ENCODE data around the gene NARS2.
A peak's percentile ranks its signal among the peaks of the same experiment; 100 is the strongest.
"Not testable (repeated sequence)": the region's sequence is repeated elsewhere in the genome, so short reads cannot be mapped to it uniquely, and the experiment has no call there.

The NARS2 gene, protein sequence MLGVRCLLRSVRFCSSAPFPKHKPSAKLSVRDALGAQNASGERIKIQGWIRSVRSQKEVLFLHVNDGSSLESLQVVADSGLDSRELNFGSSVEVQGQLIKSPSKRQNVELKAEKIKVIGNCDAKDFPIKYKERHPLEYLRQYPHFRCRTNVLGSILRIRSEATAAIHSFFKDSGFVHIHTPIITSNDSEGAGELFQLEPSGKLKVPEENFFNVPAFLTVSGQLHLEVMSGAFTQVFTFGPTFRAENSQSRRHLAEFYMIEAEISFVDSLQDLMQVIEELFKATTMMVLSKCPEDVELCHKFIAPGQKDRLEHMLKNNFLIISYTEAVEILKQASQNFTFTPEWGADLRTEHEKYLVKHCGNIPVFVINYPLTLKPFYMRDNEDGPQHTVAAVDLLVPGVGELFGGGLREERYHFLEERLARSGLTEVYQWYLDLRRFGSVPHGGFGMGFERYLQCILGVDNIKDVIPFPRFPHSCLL

DNA sequence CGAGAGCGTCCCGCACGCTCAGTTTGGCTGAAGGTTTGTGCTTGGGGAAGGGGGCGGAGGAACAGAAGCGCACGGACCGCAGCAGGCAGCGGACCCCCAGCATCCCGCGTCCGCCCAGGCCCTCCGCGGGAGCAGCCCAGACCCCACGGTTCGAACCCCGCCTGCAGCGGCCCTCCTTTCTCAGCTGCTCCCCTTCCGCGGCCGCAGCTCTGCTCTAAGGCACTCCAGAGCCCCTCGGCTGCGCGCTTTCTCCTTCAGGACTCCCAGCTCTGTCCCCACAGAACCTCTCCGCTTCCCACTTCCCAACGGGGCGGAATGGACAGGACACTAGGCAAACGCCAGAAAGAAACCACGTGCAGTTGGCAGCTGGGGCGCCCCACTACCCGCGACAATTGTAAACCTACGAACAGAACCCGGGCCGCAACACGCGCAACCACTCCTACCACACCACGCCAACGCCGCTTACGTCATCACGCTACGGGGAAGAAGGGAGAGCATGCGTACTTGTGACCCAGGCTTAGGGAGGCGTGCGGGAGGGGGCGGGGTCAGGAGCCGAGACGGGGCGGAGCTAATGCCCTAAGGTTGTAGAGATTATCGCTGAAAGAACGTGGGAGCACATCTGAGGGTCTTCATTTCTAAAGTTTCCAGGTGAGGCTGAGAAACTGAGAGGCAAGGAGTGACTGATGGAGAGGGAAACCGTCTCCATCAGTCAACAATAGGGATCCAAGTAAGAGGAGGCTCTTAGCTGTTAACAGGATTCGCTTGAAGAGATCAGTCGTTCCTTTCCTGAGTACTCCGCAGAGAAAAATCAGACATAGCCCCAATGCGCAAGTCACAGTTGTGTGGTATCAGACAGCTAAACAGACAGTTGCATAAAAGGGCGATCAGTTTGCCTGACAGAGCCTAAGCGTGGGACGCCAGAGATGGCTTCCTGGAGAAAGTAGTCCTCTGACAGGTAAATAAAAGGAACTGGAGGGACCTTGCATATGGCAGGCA lies at the start of gene NARS2:
Gene NARS2 (minus strand): TSS at position 479 of the 996 bp plus-strand sequence. CDS start 376 bp downstream, at position 103.
- peak; percentile 96 to 99 (median 96) for DNase-seq (ENCODE audit: low read depth in 3 of 3)

DNA sequence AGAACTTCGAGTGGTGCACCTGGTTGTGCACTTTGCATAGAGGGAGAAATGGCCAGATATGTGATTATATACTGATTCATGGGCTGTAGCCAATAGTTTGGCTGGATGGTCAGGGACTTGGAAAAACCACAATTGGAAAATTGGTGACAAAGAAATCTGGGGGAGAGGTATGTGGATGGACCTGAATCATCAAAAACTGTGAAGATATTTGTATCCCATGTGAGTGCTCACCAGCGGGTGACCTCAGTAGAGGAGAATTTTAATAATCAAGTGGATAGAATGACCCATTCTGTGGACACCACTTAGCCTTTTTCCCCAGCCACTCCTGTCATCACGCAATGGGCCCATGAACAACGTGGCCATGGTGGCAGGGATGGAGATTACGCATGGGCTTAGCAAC lies 48.0 kb upstream of the NARS2 start:
- no peak for DNase-seq (ENCODE audit: low read depth in 3 of 3)

DNA sequence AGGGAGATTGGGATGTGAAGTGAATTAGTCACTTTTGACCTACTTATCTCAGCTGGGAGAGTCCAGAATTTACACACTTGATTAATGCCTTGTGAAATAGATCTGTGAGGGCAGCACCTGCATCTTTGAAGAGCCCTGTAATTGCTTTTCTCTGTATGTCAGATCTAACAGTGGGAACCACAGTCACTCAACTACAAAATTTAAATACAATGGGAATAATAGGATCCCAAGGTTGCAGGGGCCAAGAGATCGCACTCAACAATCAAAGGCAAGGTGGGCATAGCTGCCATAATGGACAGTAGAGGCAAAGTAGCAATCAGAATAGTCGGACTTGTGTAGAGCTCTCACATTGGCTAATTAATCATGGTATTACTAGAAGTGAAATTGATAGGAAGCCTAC lies 45.5 kb upstream of the NARS2 start:
- DNase-seq (ENCODE audit: low read depth in 3 of 3): no peak

DNA sequence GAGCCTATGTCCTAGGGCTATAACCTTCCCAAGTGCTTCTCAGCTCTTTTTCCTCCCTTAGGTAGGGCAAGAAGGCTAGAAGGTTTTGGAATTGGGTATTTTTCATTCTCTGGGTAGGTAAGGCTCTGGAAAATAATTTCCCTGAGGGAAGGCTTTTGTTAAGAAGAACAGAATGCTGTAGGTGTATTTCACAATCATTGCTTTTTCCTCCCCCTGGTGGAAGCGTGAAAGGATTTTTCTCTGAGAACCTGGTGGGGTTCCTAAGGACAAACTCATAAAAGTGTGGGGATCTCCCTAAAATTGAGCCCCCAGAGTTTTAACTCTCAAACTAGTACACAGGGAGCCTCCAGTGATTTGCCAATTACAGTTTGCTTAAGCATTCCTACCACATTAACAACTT lies 41.1 kb upstream of the NARS2 start:
- DNase-seq (ENCODE audit: low read depth in 3 of 3): no peak

DNA sequence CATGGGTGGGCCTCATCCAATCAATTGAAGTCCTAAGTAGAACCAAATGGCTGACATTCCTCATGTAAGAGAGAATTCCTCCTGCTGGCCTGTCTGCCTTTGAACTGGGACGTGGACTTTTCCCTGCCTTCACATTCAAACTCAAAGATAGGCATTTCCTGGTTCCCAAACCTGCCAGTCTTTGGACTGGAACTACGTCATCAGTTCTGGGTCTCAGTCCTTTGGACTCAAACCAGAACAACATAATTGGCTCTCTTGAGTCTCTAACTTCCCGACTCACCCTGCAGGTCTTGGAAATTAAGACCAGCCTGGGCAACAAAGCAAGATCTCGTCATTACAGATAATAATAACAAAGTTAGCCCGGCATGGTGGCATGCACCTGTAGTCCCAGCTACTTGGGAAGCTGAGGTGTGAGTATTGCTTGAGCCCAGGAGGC lies 38.7 kb upstream of the NARS2 start:
- DNase-seq (ENCODE audit: low read depth in 3 of 3): no peak

DNA sequence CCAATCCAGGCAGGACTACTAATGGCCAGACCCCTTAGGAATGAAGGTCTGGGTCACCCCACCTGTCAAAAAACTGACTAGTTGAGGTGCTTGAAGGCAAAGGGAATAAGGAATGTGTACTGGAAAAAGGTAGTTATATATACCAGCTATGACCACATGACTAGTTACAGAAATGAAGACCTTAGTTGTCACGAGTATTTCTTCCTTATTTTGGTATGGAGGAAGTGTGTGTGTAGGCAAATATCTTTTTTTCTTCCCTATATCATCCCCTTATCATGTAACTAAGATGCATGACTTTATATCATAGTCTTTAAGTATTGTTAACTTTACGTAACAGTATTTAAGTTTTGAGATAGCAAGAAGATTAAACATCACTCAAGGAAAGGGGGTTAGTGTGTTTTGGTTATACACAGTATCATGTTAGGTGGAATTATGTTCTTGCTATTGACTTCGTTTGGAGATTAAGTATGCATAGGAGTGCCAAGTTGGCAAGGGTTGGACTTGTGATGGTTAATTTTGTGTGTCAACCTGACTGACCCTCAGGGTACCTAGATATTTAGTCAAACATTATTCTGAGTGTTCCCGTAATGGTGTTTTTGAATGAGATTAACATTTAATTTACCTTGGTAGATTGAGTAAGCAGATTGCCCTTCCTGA lies 38.2 kb upstream of the NARS2 start:
- DNase-seq (ENCODE audit: low read depth in 3 of 3): no peak

DNA sequence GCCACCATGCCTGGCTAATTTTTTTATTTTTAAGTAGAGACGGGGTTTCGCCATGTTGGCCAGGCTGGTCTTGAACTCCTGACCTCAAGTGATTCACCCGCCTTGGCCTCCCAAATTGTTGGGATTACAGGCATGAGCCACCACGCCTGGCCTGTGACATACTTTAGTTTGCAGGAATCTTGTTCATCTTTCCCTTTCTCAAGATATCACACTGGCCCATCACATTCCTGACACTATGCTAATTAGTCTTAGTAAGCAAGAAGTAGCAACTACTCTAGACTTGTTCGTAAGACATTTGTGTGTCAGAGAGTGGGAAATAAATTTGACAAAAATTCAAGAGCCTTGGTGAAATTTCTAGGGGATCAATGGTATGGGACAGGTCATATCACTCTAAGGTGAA lies 34.7 kb upstream of the NARS2 start:
- DNase-seq (ENCODE audit: low read depth in 3 of 3): not testable (repeated sequence)

DNA sequence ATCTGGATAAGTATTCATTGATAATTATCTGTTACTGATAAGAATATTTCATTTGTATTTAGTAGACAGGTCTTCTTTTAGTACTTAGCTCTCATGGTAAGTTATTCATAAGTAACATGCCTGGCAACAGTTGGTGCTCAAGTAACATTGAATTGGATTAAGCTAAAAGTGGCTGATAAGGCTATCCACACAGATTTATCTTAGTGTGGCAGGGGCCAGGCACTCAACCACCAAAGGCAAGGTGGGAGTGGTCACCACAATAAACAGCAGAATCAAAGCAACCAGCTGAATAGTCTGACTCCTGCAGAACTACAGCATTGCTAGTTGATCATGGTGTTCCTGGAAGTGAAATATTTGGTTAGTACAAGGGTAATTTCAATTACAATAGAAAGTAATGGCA lies 33.0 kb upstream of the NARS2 start:
- no peak for DNase-seq (ENCODE audit: low read depth in 3 of 3)

DNA sequence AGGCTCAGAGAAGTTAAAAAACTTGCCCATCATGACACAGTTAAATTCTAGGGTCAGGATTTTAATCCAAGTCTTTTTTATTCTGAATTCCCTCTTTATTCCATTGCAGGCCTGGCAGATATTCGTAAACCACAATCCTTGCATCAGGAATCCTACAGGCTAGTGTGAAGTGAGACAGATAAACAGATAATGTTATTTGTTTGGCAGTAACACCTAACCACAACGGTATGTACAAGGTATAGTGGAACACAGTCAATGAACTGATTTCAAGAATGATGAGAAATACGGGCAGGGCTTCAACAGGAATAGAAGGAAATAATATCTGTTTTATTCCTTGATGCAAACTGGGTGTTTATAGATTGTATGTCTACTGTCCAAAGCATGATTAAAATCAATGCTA lies 32.0 kb upstream of the NARS2 start:
- no peak for DNase-seq (ENCODE audit: low read depth in 3 of 3)

DNA sequence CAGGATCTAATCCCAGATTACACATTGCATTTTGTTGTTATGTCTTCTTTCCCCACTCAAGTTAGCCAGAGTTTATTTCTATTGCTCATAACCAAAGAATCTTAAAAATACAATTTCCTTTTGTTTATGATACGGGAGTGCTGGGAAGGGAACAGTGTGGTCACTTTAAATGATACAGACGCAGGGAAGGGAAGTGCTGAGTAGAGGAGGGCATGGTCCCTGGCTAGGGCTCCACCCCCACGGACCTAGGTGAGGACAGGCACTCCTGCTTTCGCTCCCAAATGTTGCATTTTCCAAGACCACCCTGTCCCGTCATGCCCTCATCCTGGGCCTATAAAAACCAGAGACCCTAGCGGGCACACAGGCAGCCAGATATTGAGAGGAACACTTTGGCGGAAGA lies 30.6 kb upstream of the NARS2 start:
- DNase-seq (ENCODE audit: low read depth in 3 of 3): no peak

DNA sequence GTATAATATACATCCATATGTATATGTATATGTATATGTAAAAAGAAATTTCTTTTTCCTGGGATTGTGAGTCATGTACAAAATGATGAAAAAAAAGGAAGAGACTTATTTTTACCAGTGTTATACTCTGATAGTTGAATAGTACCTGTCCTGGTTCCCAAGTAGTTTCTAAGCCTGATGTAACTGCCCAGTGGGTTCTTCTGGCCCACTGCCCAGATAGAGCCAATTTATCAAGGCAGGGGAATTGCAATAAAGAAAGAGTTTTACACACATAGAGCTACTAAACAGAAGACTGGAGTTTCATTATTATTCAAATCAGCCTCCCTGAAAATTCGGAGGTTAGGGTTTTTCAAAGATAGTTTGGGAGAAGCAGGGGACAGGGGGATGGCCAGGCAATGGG lies 29.1 kb upstream of the NARS2 start:
- no peak for DNase-seq (ENCODE audit: low read depth in 3 of 3)

DNA sequence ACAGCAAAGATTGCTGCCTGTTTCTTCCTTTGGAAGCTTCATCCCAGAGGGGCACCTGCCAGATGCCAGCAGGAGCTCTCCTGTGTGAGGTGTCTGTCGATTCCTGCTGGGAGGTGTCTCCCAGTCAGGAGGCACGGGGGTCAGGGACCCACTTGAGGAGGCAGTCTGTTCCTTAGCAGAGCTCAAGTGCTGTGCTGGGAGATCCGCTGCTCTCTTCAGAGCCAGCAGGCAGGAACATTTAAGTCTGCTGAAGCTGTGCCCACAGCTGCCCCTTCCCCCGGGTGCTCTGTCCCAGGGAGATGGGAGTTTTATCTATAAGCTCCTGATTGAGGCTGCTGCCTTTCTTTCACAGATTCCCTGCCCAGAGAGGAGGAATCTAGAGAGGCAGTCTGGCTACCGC lies 28.1 kb upstream of the NARS2 start:
- DNase-seq (ENCODE audit: low read depth in 3 of 3): not testable (repeated sequence)

DNA sequence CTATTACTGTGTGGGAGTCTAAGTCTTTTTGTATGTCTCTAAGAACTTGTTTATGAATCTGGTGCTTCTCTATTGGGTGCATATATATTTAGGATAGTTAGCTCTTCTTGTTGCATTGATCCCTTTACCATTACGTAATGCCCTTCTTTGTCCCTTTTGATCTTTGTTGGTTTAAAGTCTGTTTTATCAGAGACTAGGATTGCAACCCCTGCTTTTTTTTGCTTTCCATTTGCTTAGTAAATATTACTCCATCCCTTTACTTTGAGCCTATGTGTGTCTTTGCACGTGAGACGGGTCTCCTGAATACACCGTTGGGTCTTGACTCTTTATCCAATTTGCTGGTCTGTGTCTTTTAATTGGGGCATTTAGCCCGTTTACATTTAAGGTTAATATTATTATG lies 26.4 kb upstream of the NARS2 start:
- not testable (repeated sequence) for DNase-seq (ENCODE audit: low read depth in 3 of 3)

DNA sequence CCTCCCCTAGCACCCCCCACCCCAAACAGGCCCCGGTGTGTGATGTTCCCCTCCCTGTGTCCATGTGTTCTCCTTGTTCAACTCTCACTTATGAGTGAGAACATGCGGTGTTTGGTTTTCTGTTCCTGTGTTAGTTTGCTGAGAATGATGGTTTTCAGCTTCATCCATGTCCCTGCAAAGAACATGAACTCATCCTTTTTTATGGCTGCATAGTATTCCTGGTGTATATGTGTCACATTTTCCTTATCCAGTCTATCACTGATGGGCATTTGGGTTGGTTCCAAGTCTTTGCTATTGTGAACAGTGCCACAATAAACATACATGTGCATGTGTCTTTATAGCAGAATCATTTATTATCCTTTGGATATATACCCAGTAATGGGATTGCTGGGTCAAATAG lies 22.9 kb upstream of the NARS2 start:
- DNase-seq (ENCODE audit: low read depth in 3 of 3): not testable (repeated sequence)

DNA sequence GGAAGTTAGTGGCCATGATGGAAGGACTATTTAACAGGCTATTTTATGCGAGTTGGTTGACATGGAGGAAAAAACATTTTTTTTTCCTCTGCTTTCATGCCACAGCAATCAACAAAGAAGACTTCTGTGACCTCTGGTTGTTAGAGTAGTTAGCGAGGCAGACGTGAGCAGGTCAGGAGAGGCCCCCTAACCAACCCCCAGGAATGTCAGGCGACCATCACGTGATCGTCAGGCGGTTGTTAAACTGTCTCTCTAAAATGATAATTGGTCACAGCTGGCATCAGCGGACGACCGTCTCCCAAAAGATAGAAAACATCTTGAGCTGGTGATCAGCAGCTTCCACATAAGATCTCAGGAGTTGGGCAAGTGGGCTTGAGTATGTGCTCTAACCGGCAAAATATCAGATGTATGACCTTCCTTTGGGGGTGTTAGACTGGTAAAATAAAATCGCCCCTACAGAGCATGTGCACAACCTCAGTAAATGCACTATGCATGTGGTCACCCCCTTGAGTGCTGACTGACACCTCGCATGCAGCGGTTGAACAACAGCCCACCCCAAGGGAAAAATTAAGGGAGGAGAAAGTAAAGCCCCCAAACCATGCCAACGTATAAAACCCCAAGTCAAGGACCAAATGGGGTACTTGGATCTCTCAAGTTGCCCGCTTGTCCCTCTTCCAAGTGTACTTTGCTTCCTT lies 20.9 kb upstream of the NARS2 start:
- DNase-seq (ENCODE audit: low read depth in 3 of 3): no peak

DNA sequence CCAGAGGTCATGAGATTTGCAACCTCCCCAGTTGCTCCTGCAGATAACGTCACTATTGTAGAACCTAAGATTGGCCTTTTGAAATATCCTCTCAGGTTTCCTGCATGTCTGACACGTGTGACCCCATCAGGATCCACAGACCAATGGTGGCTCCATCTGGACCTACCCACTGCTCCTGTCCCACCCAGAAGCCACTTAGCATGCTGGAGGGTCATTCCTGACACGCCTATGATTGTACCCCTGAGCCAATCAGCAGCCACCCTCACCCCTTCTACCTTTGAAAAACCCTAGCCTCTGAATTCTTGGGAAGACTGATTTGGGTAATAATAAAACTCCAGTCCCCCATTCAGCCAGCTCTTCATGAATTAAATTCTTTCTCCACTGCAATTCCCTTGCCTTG lies 20.1 kb upstream of the NARS2 start:
- DNase-seq (ENCODE audit: low read depth in 3 of 3): no peak

DNA sequence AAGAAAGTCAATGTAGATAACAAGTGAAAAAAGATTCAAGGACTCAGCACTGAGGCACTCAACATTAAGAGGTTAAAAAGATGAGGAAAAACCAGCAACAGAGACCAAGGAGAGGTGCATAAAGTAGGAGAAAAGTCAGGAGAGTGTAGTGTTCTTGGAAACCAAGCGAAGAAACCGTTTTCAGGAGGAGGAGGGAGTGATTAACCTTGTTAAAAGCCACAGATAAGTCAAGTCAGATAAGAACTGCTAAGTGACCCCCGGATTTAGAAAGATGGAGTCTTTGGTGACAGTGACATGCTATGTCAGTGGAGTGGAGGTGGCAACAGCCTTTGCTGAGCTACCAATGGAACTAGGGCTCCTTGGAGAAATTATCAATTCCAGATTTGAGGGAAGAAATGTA lies 13.9 kb upstream of the NARS2 start:
- no peak for DNase-seq (ENCODE audit: low read depth in 3 of 3)

DNA sequence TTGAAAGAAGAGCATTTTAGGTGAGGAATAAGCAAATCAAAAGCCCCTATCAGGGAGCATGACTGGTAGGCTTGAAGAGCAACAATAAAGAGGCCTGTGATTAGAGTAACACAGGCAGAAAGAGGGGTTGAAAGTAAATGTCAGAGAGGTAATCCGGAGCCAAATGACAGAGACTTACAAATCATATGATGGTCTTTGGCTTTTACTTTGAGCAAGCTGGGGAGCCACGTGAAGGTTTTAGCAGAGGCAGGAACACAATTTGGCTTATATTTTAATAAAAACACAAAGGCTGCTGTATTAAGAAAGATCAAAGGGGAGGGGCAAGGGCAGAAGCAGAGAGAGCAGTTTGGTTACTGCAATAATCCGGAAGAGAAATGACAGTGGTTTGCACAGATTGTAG lies 12.8 kb upstream of the NARS2 start:
- DNase-seq (ENCODE audit: low read depth in 3 of 3): no peak

DNA sequence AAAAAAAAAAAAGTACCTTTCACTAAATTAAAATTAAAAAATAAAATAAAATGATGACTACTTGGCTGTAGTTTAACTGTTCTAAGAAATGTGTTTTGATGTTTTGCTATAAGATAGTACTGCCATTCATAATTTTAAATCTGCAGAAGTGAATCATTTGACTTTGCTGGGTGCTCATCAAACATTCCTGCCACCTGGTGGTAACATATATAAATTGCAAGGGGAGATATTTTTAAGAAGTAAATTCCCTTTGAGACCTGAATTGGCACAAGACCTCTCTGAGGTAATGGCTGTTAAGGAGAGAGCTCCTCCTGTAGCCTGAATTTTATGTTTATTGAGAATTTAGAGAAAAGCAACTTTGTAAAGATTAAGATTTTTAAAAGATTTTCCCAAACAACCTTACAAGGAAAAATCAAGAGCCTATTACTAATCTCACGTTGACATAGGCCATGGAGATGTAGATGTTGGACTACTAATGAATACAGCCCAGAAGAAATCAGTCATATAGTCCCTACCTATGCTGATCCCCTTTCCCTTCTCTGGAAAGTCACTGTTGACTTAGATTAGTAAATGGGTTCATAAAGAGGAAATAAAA lies 11.9 kb upstream of the NARS2 start:
- no peak for DNase-seq (ENCODE audit: low read depth in 3 of 3)

DNA sequence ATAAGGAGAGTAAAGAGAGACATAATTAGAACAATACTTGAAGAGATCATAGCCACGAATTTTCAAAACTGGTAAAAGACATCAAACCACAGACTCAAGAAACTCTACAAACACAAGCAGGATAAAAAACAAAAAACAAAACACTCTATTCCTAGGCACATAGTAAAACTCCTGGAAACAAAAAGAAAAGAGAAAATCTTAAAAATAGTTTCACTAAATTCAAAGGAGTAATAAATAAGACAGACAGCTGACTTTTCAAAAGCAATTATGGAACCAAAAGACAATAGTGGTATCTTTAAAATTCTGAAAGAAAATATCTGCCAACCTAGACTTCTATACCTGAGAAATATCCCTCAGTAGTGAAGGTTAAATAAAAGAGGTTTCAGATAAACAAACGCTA lies 9.2 kb upstream of the NARS2 start:
- DNase-seq (ENCODE audit: low read depth in 3 of 3): no peak

DNA sequence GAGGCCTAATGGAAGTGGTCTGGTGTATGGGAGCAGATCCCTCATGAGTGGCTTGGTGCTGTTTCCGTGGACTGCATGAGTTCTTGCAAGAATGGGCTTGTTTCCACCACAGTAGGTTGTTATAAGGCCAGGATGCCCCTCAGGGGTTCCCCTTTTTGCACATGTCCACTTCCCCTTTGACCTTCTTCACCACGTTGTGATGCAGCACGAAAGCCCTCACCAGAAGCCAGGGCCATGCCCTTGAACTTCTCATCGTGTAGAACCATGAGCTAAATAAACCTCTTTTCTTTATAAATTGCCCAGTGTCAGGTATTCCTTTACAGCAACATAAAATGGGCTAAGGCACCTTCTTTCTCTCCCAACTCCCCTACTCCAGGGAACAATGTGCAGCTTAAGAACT lies 2.8 kb upstream of the NARS2 start:
- no peak for DNase-seq (ENCODE audit: low read depth in 3 of 3)
